Activated naive CD4-positive, alpha-beta T cell treated with anti-CD3 and anti-CD28 coated beads, Interleukin-2, amount 50 U/mL, for 72 hours (primary cell): ENCODE data around the gene RARRES2. TPM values are rescaled to one million over a fixed set of nuclear protein-coding genes. Genes with fewer than 3 reads are reported as not detected.
"Not testable (repeated sequence)": the region's sequence is repeated elsewhere in the genome, so short reads cannot be mapped to it uniquely, and the experiment has no call there.

Source experiments
- ATAC-seq, 2 donors: fragments of 150-1000 bp; cut with Tn5 transposase; 2 replicates each; pipeline ENCODE4 v1.10.0; 2021; ENCODE audit warnings: mild to moderate bottlenecking in 2 of 2, moderate library complexity in 2 of 2
- DNase-seq, 2 donors: peaks; one replicate each; pipeline ENCODE4 v3.0.0; 2021 to 2022; ENCODE audit warnings: low spot score in 2 of 2
- H3K27ac Mint-ChIP-seq, 2 donors: one replicate each; pipeline ENCODE4 v1.8.0; 2022; ENCODE audit warnings: mild to moderate bottlenecking in 2 of 2, mixed read lengths in 2 of 2
- H3K36me3 Mint-ChIP-seq, 2 donors: one replicate each; pipeline ENCODE4 v1.8.0; 2022; ENCODE audit warnings: mixed read lengths in 2 of 2
- H3K9me3 Mint-ChIP-seq, 2 donors: one replicate each; pipeline ENCODE4 v1.8.0; 2022; ENCODE audit warnings: mixed read lengths in 2 of 2
- total RNA-seq, 2 donors: library from RNA; stranded (reverse); gene quantifications; one replicate each; pipeline ENCODE4 v1.2.3, GENCODE V29; 2022

RARRES2 gene
- total RNA-seq, 2 donors from 2014 or later = 0.12 TPM; not detected in 1

GRCh38 chr7:150305259-150305902 lies 36.0 kb downstream of the RARRES2 start:
- not testable (repeated sequence) for H3K36me3 Mint-ChIP-seq, H3K27ac Mint-ChIP-seq, H3K9me3 Mint-ChIP-seq, DNase-seq, ATAC-seq

GRCh38 chr7:150304499-150305258 lies 36.8 kb downstream of the RARRES2 start:
- ATAC-seq, DNase-seq, H3K9me3 Mint-ChIP-seq, H3K36me3 Mint-ChIP-seq, H3K27ac Mint-ChIP-seq: not testable (repeated sequence)

GRCh38 chr7:150302908-150303310 lies 38.5 kb downstream of the RARRES2 start:
- H3K27ac Mint-ChIP-seq, H3K9me3 Mint-ChIP-seq, DNase-seq, H3K36me3 Mint-ChIP-seq, ATAC-seq: not testable (repeated sequence)

- H3K27ac Mint-ChIP-seq = not testable (repeated sequence)
Observed at GRCh38 chr7:150297978-150298377, 43.5 kb downstream of the RARRES2 start.

GRCh38 chr7:150296802-150297201 lies 44.6 kb downstream of the RARRES2 start:
- H3K36me3 Mint-ChIP-seq, DNase-seq, H3K9me3 Mint-ChIP-seq, H3K27ac Mint-ChIP-seq, ATAC-seq: not testable (repeated sequence)

More at GRCh38 chr7:150297978-150298377, 43.5 kb downstream of the RARRES2 start:
- not testable (repeated sequence) for H3K9me3 Mint-ChIP-seq, H3K36me3 Mint-ChIP-seq, ATAC-seq, DNase-seq

- H3K36me3 Mint-ChIP-seq = not testable (repeated sequence)
Observed at GRCh38 chr7:150295614-150296013, 45.8 kb downstream of the RARRES2 start.

GRCh38 chr7:150295027-150295426 lies 46.4 kb downstream of the RARRES2 start:
- ATAC-seq, H3K36me3 Mint-ChIP-seq, H3K27ac Mint-ChIP-seq, H3K9me3 Mint-ChIP-seq, DNase-seq: not testable (repeated sequence)

More at GRCh38 chr7:150295614-150296013, 45.8 kb downstream of the RARRES2 start:
- DNase-seq, H3K9me3 Mint-ChIP-seq, ATAC-seq, H3K27ac Mint-ChIP-seq: not testable (repeated sequence)

GRCh38 chr7:150290317-150290716 lies 51.1 kb downstream of the RARRES2 start:
- not testable (repeated sequence) for ATAC-seq, H3K9me3 Mint-ChIP-seq, DNase-seq, H3K36me3 Mint-ChIP-seq, H3K27ac Mint-ChIP-seq

GRCh38 chr7:150288816-150289215 lies 52.6 kb downstream of the RARRES2 start:
- not testable (repeated sequence) for H3K27ac Mint-ChIP-seq, DNase-seq, H3K36me3 Mint-ChIP-seq, H3K9me3 Mint-ChIP-seq, ATAC-seq

Other genes starting within 250 kb of the RARRES2 start
- 10 to 100 TPM; 10.8 to 22.3 TPM for gene LRRC61, start 18.3 kb downstream of the RARRES2 start, total RNA-seq
- 1 to 10 TPM; 2.3 to 5.8 TPM for gene ACTR3C, start 18.1 kb downstream of the RARRES2 start, total RNA-seq
- gene REPIN1, start 27.2 kb upstream of the RARRES2 start, total RNA-seq = 10 to 100 TPM; 57.1 to 77.4 TPM
- 1 to 10 TPM; 4.4 to 5.0 TPM for gene ZNF775, start 37.7 kb upstream of the RARRES2 start, total RNA-seq
- 10 to 100 TPM; 13.5 to 17.7 TPM for gene GIMAP8, start 109.0 kb upstream of the RARRES2 start, total RNA-seq
- gene GIMAP7, start 173.2 kb upstream of the RARRES2 start, total RNA-seq = 10 to 100 TPM; 32.2 to 79.9 TPM
- gene GIMAP4, start 225.8 kb upstream of the RARRES2 start, total RNA-seq = 100 to 1,000 TPM; 202 to 336 TPM